Lower leg skin (tissue), 3 donors: ENCODE data around the gene NELFCD.

Experiments
- CTCF ChIP-seq, 3 donors: fragments of 450-650 bp; IDR thresholded peaks; one replicate each; pipeline ENCODE4 v1.5.1; 2016; ENCODE audit warnings: antibody characterized with exemption in 3 of 3, mild to moderate bottlenecking in 3 of 3, moderate library complexity in 2 of 3
- POLR2A ChIP-seq, 2 donors: fragments of 450-650 bp; IDR thresholded peaks; one replicate each; pipeline ENCODE4 v1.6.1; 2016 to 2017; ENCODE audit warnings: antibody characterized with exemption in 2 of 2, mild to moderate bottlenecking in 1 of 2, moderate library complexity in 1 of 2

- TF ChIP-seq POLR2A (IDR thresholded peaks at IDR 0.05) (no peak), CTCF (IDR thresholded peaks at IDR 0.05) (no peak)
Observed at GRCh38 chr20:59025511-59025910, 44.5 kb downstream of the NELFCD start.
